HepG2 (cell line): ENCODE data around the gene CCDC86. TPM values are rescaled to one million over a fixed set of nuclear protein-coding genes. Genes with fewer than 3 reads are reported as not detected.

Source experiments
- CCAR2 ChIP-seq: fragments of 200-400 bp; formaldehyde crosslinking; optimal IDR thresholded peaks from 2 replicates; pipeline ENCODE3; 2018; ENCODE audit warnings: low read depth, mild to moderate bottlenecking, low read length, moderate library complexity
- FOXM1 ChIP-seq: sonication (generic); formaldehyde crosslinking; IDR thresholded peaks from 2 replicates; pipeline ENCODE4 v1.5.0; 2020; ENCODE audit warnings: missing genetic modification reagents
- JARID2 ChIP-seq: sonication (generic); formaldehyde crosslinking; IDR thresholded peaks from 2 replicates; pipeline ENCODE4 v1.8.1; 2023; ENCODE audit warnings: missing genetic modification reagents, inconsistent platforms; ENCODE audit not compliant: insufficient replicate concordance
- KDM2A ChIP-seq: sonication (generic); formaldehyde crosslinking; IDR thresholded peaks from 2 replicates; pipeline ENCODE4 v1.4.0; 2020; ENCODE audit warnings: low read depth, missing genetic modification reagents, borderline replicate concordance
- NCOR1 ChIP-seq: fragments of 200-600 bp; sonication (generic); IDR thresholded peaks from 2 replicates; pipeline ENCODE4 v1.7.0; 2017; ENCODE audit warnings: antibody characterized with exemption, low read length, borderline replicate concordance
- NR2F1 ChIP-seq, 2 experiments: fragments of 450-650 bp in 1 of 2; formaldehyde crosslinking in 1 of 2; IDR thresholded peaks; 2 replicates each; pipeline versions ENCODE4 v1.5.0 to v1.6.1; 2016 to 2020; ENCODE audit warnings: mild to moderate bottlenecking in 1 of 2, missing compliant biosample characterization in 1 of 2, missing genetic modification reagents in 1 of 2, moderate library complexity in 1 of 2
- PHF21A ChIP-seq: sonication (generic); formaldehyde crosslinking; IDR thresholded peaks from 2 replicates; pipeline ENCODE4 v1.5.0; 2020; ENCODE audit warnings: mild to moderate bottlenecking, missing genetic modification reagents
- RARG ChIP-seq: sonication (generic); formaldehyde crosslinking; IDR thresholded peaks from 2 replicates; pipeline ENCODE4 v1.4.0; 2020; ENCODE audit warnings: low read depth, mild to moderate bottlenecking, missing genetic modification reagents
- SCMH1 ChIP-seq: sonication (generic); formaldehyde crosslinking; IDR thresholded peaks from 2 replicates; pipeline ENCODE4 v1.9.0; 2021; ENCODE audit warnings: missing genetic modification reagents, mild to moderate bottlenecking, borderline replicate concordance
- SIX4 ChIP-seq: sonication (generic); formaldehyde crosslinking; IDR thresholded peaks from 2 replicates; pipeline ENCODE4 v1.4.0; 2020; ENCODE audit warnings: missing genetic modification reagents
- SOX6 ChIP-seq, 2 experiments: fragments of 450-650 bp in 1 of 2; sonication (generic) in 1 of 2; formaldehyde crosslinking in 1 of 2; IDR thresholded peaks; 2 replicates each; pipeline versions ENCODE4 v1.4.0 to v1.6.1; 2017 to 2020; ENCODE audit warnings: antibody characterized with exemption in 1 of 2, mild to moderate bottlenecking in 1 of 2, missing genetic modification reagents in 1 of 2
- TBX2 ChIP-seq: sonication (generic); formaldehyde crosslinking; IDR thresholded peaks from 2 replicates; pipeline ENCODE4 v1.5.0; 2020; ENCODE audit warnings: missing genetic modification reagents, mild to moderate bottlenecking, borderline replicate concordance
- ZBTB3 ChIP-seq: sonication (generic); formaldehyde crosslinking; IDR thresholded peaks from 2 replicates; pipeline ENCODE4 v1.4.0; 2020; ENCODE audit warnings: low read depth, mild to moderate bottlenecking, moderate library complexity, missing genetic modification reagents, borderline replicate concordance
- ZKSCAN8 ChIP-seq: IDR thresholded peaks from 2 replicates; pipeline ENCODE4 v1.6.1; 2016; ENCODE audit warnings: borderline replicate concordance, missing genetic modification reagents, missing compliant biosample characterization
- ZNF839 ChIP-seq: sonication (generic); formaldehyde crosslinking; IDR thresholded peaks from 2 replicates; pipeline ENCODE4 v1.4.0; 2020; ENCODE audit warnings: missing genetic modification reagents, mild to moderate bottlenecking, borderline replicate concordance
- polyA plus RNA-seq, 8 experiments: library from polyadenylated mRNA; depleted of rRNA in 3 of 8; stranded (reverse) in 7 of 8; unstranded in 1 of 8; fragments of >200 nt; fragmentation: Illumina TruSeq in 4 of 8; extraction: Trizol in 4 of 8; gene quantifications; 2 replicates each; pipeline versions ENCODE4 v1.2.1 to v1.2.3, GENCODE V29; 2011 to 2016; ENCODE audit warnings: low read depth in 4 of 8, missing spikeins in 1 of 8, mixed read lengths in 1 of 8; ENCODE audit not compliant: insufficient read depth in 1 of 8
- total RNA-seq, 5 experiments: library from RNA; depleted of rRNA; stranded (reverse); fragments of >200 nt; fragmentation: Illumina TruSeq; extraction: Trizol; gene quantifications; 2 replicates each; pipeline ENCODE4 v1.2.3, GENCODE V29; 2016; ENCODE audit warnings: low read depth in 1 of 5
- TF ChIP-seq, protein P1 (sequence below): conservative IDR thresholded peaks from 2 replicates; pipeline ENCODE4 v1.6.1; 2018; ENCODE audit warnings: missing genetic modification reagents
- TF ChIP-seq, protein P2 (sequence below): sonication (generic); formaldehyde crosslinking; IDR thresholded peaks from 2 replicates; pipeline ENCODE4 v1.9.0; 2021; ENCODE audit warnings: missing genetic modification reagents, borderline replicate concordance
- TF ChIP-seq, protein P3 (sequence below): sonication (generic); formaldehyde crosslinking; IDR thresholded peaks from 2 replicates; pipeline ENCODE4 v1.9.0; 2022; ENCODE audit warnings: low read depth, missing genetic modification reagents
- TF ChIP-seq, protein P4 (sequence below): sonication (generic); formaldehyde crosslinking; IDR thresholded peaks from 2 replicates; pipeline ENCODE4 v1.4.0; 2020; ENCODE audit warnings: missing genetic modification reagents
- TF ChIP-seq, protein P5 (sequence below): IDR thresholded peaks from 2 replicates; pipeline ENCODE4 v1.6.1; 2016

CCDC86 gene
- total and polyA plus RNA-seq, 2 of the 13 experiments (the other 11 are each of a cell fraction or from before 2014, with no cell fraction given), result 33.8 to 37.6 TPM

DNA sequence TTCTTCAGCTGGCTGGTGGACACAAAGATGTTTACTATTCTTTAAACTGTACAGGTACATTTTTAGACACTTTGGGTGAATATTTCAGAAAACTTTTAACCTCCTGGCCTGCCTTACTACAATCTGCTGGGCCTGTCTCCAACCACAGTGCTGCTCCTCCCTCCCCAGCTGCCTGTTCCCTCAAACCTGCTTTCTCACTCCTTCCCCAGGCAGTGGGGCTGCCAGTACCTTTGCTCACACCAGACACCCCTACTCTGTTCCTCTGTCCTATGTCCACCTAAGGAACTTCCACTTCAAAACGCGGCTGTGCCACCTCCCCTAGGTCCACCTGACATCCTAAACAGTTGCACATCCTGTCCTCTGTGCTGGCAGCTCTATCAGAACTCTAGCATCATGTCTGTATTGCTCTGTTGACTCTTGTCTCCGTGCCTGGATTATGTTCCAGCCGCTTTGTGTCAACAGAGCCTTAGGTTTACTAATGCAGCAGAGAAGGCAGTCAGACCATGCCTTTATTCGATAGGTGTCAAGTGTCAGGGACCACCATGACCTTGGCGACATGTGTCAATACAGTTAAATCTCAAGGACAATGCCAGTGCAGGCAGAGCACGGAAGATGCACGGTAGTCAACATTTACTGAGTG lies 38.9 kb downstream of the CCDC86 start (continued):
- TF ChIP-seq JARID2 (CRISPR knock-in tag), result no peak
- TF ChIP-seq, protein P1, sequence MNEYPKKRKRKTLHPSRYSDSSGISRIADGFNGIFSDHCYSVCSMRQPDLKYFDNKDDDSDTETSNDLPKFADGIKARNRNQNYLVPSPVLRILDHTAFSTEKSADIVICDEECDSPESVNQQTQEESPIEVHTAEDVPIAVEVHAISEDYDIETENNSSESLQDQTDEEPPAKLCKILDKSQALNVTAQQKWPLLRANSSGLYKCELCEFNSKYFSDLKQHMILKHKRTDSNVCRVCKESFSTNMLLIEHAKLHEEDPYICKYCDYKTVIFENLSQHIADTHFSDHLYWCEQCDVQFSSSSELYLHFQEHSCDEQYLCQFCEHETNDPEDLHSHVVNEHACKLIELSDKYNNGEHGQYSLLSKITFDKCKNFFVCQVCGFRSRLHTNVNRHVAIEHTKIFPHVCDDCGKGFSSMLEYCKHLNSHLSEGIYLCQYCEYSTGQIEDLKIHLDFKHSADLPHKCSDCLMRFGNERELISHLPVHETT (CRISPR knock-in tag), result peak; percentile 78
- TF ChIP-seq, protein P2, sequence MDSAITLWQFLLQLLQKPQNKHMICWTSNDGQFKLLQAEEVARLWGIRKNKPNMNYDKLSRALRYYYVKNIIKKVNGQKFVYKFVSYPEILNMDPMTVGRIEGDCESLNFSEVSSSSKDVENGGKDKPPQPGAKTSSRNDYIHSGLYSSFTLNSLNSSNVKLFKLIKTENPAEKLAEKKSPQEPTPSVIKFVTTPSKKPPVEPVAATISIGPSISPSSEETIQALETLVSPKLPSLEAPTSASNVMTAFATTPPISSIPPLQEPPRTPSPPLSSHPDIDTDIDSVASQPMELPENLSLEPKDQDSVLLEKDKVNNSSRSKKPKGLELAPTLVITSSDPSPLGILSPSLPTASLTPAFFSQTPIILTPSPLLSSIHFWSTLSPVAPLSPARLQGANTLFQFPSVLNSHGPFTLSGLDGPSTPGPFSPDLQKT (CRISPR knock-in tag), result no peak
- TF ChIP-seq RARG (CRISPR knock-in tag), result no peak
- TF ChIP-seq SIX4 (CRISPR knock-in tag), result peak; percentile 99
- TF ChIP-seq PHF21A (CRISPR knock-in tag), result peak; percentile 92
- TF ChIP-seq, protein P3, sequence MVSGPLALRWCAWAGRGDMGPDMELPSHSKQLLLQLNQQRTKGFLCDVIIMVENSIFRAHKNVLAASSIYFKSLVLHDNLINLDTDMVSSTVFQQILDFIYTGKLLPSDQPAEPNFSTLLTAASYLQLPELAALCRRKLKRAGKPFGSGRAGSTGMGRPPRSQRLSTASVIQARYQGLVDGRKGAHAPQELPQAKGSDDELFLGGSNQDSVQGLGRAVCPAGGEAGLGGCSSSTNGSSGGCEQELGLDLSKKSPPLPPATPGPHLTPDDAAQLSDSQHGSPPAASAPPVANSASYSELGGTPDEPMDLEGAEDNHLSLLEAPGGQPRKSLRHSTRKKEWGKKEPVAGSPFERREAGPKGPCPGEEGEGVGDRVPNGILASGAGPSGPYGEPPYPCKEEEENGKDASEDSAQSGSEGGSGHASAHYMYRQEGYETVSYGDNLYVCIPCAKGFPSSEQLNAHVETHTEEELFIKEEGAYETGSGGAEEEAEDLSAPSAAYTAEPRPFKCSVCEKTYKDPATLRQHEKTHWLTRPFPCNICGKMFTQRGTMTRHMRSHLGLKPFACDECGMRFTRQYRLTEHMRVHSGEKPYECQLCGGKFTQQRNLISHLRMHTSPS (CRISPR knock-in tag), result peak; percentile 80; the same call in 1 of the 2 replicates
- peak; percentile 42; the same call in 1 of the 2 replicates for TF ChIP-seq NCOR1
- no peak for TF ChIP-seq SOX6 (IDR thresholded peaks at IDR 0.05)
- TF ChIP-seq SOX6 (CRISPR knock-in tag; IDR thresholded peaks at IDR 0.05), result peak; percentile 99
- TF ChIP-seq ZKSCAN8 (CRISPR knock-in tag), result peak; percentile 98
- peak; percentile 96 to 98 for TF ChIP-seq NR2F1 (CRISPR knock-in tag; IDR thresholded peaks at IDR 0.05)
- TF ChIP-seq TBX2 (CRISPR knock-in tag), result peak; percentile 100
- no peak for TF ChIP-seq CCAR2
- TF ChIP-seq FOXM1, result no peak
- peak; percentile 77 for TF ChIP-seq KDM2A (CRISPR knock-in tag)
- no peak for TF ChIP-seq ZNF839
- TF ChIP-seq, protein P4, sequence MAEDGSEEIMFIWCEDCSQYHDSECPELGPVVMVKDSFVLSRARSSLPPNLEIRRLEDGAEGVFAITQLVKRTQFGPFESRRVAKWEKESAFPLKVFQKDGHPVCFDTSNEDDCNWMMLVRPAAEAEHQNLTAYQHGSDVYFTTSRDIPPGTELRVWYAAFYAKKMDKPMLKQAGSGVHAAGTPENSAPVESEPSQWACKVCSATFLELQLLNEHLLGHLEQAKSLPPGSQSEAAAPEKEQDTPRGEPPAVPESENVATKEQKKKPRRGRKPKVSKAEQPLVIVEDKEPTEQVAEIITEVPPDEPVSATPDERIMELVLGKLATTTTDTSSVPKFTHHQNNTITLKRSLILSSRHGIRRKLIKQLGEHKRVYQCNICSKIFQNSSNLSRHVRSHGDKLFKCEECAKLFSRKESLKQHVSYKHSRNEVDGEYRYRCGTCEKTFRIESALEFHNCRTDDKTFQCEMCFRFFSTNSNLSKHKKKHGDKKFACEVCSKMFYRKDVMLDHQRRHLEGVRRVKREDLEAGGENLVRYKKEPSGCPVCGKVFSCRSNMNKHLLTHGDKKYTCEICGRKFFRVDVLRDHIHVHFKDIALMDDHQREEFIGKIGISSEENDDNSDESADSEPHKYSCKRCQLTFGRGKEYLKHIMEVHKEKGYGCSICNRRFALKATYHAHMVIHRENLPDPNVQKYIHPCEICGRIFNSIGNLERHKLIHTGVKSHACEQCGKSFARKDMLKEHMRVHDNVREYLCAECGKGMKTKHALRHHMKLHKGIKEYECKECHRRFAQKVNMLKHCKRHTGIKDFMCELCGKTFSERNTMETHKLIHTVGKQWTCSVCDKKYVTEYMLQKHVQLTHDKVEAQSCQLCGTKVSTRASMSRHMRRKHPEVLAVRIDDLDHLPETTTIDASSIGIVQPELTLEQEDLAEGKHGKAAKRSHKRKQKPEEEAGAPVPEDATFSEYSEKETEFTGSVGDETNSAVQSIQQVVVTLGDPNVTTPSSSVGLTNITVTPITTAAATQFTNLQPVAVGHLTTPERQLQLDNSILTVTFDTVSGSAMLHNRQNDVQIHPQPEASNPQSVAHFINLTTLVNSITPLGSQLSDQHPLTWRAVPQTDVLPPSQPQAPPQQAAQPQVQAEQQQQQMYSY, result peak; percentile 59; the same call in 1 of the 2 replicates
- TF ChIP-seq SCMH1 (CRISPR knock-in tag), result no peak
- TF ChIP-seq ZBTB3 (CRISPR knock-in tag), result peak; percentile 100
- TF ChIP-seq, protein P5, sequence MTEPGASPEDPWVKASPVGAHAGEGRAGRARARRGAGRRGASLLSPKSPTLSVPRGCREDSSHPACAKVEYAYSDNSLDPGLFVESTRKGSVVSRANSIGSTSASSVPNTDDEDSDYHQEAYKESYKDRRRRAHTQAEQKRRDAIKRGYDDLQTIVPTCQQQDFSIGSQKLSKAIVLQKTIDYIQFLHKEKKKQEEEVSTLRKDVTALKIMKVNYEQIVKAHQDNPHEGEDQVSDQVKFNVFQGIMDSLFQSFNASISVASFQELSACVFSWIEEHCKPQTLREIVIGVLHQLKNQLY (CRISPR knock-in tag), result peak; percentile 90
